ENCODE data around the gene LIMK2.

DNA sequence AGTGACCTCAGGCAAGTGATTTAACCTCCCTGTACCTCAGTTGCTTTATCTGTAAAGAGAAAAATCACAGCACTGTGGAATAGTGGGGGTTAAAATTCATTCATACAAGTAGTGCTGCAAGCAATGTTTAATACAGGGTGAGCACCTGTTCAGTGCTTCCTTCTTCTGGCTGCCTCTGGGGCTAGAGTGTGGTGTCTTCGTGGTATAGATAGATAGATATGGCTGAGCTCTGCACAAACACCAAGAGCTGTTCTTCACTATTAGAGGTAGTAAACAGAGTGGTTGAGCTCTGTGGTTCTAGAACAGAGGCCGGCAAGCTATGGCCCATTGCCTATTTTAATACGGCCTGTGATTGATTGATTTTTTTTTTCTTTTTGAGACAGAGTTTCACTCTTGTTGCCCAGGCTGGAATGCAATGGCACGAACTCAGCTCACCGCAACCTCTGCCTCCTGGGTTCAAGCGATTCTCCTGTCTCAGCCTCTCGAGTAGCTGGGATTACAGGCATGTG is 32.9 kb downstream of the LIMK2 start:
- TF ChIP-seq, protein P1, sequence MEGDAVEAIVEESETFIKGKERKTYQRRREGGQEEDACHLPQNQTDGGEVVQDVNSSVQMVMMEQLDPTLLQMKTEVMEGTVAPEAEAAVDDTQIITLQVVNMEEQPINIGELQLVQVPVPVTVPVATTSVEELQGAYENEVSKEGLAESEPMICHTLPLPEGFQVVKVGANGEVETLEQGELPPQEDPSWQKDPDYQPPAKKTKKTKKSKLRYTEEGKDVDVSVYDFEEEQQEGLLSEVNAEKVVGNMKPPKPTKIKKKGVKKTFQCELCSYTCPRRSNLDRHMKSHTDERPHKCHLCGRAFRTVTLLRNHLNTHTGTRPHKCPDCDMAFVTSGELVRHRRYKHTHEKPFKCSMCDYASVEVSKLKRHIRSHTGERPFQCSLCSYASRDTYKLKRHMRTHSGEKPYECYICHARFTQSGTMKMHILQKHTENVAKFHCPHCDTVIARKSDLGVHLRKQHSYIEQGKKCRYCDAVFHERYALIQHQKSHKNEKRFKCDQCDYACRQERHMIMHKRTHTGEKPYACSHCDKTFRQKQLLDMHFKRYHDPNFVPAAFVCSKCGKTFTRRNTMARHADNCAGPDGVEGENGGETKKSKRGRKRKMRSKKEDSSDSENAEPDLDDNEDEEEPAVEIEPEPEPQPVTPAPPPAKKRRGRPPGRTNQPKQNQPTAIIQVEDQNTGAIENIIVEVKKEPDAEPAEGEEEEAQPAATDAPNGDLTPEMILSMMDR (IDR thresholded peaks at IDR 0.05 in 2 of 3, conservative IDR thresholded peaks at IDR 0.05 in 1 of 3; ENCODE audit: control insufficient read depth in 2 of 3, extremely low read depth in 1 of 3, insufficient read depth in 1 of 3, low read depth in 3 of 3, low read length in 3 of 3), result no peak
- TF ChIP-seq BMI1 (IDR thresholded peaks at IDR 0.05; ENCODE audit: borderline replicate concordance) (no peak), SP1 (IDR thresholded peaks at IDR 0.05; ENCODE audit: low read depth, low read length) (no peak), TCF3 (IDR thresholded peaks at IDR 0.05; ENCODE audit: borderline replicate concordance, insufficient read depth, low read depth, low read length) (no peak), CBX3 (IDR thresholded peaks at IDR 0.05; ENCODE audit: borderline replicate concordance, low read depth) (no peak)
- TF ChIP-seq, protein P2, sequence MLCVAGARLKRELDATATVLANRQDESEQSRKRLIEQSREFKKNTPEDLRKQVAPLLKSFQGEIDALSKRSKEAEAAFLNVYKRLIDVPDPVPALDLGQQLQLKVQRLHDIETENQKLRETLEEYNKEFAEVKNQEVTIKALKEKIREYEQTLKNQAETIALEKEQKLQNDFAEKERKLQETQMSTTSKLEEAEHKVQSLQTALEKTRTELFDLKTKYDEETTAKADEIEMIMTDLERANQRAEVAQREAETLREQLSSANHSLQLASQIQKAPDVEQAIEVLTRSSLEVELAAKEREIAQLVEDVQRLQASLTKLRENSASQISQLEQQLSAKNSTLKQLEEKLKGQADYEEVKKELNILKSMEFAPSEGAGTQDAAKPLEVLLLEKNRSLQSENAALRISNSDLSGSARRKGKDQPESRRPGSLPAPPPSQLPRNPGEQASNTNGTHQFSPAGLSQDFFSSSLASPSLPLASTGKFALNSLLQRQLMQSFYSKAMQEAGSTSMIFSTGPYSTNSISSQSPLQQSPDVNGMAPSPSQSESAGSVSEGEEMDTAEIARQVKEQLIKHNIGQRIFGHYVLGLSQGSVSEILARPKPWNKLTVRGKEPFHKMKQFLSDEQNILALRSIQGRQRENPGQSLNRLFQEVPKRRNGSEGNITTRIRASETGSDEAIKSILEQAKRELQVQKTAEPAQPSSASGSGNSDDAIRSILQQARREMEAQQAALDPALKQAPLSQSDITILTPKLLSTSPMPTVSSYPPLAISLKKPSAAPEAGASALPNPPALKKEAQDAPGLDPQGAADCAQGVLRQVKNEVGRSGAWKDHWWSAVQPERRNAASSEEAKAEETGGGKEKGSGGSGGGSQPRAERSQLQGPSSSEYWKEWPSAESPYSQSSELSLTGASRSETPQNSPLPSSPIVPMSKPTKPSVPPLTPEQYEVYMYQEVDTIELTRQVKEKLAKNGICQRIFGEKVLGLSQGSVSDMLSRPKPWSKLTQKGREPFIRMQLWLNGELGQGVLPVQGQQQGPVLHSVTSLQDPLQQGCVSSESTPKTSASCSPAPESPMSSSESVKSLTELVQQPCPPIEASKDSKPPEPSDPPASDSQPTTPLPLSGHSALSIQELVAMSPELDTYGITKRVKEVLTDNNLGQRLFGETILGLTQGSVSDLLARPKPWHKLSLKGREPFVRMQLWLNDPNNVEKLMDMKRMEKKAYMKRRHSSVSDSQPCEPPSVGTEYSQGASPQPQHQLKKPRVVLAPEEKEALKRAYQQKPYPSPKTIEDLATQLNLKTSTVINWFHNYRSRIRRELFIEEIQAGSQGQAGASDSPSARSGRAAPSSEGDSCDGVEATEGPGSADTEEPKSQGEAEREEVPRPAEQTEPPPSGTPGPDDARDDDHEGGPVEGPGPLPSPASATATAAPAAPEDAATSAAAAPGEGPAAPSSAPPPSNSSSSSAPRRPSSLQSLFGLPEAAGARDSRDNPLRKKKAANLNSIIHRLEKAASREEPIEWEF (IDR thresholded peaks at IDR 0.05; ENCODE audit: insufficient replicate concordance, low read depth, low read length), result no peak

All from GM12878 (cell line).